HG03378 (cell line): ENCODE results near the gene ERICH2.
"Not testable (repeated sequence)": the region's sequence is repeated elsewhere in the genome, so short reads cannot be mapped to it uniquely, and the experiment has no call there.

Experiments used
- ATAC-seq: cut with Tn5 transposase; IDR thresholded peaks from one replicate; pipeline ENCODE4 v1.9.1; 2021; ENCODE audit warnings: mild to moderate bottlenecking, moderate library complexity; ENCODE audit not compliant: unreplicated experiment

ERICH2 gene, protein sequence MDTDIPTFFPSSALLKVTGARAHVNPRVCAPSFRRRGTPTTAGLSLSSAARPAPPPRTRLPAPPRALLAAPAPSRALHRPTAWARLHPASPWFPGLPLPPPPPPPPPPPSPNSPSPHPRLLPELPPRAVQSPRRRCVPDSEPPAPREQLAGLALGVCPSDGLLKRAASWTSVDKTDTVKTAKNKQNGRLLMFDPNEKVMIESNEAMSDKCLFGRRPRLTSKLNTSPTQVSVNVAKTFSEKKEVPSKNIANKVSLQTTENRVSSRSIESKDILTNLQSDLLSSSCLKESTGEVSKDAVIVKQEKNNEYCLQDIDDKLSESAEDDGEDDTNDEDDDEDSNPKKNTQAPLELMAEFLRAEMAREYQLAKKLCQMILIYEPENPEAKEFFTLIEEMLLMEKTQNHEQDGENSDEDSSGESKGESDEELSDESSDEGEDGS

DNA sequence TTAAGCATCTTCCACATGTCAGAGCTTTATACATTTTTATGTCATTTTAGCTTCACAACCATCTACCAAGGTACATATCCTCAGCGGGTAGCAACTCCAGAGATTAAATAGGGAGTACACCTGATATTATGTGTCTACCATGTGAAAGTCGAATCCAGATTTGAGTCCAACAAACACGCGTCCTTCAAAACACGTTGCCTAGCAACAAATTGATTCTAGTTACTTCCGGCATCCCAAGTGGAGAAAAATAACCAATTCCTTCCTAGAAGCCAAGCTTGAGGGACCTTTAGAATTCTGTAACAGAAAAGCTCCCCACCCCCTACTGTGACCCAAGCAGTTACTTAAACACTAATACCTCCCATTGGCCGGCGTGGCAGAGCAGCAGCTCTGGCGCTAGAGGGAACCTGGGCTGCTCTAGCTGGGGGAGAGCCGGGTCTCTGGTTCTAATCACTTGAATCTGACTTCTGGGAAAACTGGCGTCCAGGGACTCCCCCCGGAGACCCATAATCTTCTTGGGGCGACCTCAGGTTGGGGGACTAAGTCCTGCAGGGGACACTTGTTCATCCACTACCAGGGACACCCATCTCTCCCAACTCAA lies at the start of gene ERICH2:
ERICH2 (plus strand) TSS at position 371 of the 598 bp plus-strand sequence. CDS start 304 bp downstream, outside the sequence.
- peak; percentile 49 for ATAC-seq

DNA sequence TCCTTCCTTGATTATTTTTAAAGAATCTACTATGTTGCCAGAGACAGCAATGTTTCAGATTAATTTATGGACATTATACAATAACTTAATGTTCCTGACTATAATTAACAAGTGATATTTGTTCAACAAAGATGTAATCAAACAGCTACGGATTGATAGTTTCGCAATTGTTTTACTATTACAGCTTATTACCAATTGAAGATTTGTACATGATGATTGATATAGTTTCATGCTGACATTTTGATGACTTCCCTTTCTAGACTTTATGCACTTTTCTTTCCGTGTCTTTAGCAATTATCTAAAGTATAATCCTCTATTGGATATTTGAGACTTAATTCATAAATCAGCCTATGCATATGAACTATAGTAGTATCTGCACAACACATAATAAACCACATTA lies 48.5 kb upstream of the ERICH2 start:
- no peak for ATAC-seq

DNA sequence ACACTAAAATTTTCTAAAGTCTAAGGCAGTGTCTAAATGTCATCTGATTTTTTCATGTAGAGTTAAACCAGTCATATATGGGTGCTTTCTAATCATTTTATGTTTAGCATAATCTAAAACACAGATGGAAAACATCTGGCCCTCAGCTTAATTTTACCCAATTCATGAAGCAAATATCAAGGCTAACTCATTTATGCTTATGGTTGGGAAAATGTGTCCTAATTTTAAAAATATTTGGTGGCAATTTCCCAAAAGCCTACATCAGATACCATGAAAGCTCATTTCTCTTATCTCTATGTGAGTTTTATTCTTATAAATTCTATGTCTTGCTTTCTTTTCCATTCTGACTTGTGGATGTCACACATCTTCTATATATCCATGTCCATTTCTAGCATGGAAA lies 47.9 kb upstream of the ERICH2 start:
- no peak for ATAC-seq

DNA sequence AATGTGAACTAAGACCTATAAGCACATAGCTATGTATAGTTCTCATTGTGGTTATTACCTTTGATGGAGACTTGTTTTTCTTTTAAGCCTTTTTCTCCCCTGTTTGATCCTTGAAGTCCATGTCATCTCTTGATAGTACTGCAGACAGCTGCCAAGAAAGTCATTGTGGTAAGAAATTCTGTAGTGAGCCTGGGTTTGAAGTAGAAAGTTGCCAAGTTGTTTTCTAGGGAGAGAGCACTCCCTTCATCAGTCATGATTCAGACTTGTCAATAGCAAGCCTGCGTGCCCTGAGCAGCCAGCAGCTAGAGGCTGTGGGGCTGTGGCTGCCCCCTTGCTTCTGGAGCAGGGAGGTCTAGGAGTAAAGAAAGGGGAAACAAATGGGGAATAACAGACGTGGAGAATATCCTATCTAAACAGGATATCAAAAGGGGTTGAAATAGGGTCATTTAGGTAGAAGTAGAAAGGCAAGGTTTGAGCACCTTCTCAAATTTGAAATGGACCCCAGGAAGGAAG lies 46.7 kb upstream of the ERICH2 start:
- no peak for ATAC-seq

DNA sequence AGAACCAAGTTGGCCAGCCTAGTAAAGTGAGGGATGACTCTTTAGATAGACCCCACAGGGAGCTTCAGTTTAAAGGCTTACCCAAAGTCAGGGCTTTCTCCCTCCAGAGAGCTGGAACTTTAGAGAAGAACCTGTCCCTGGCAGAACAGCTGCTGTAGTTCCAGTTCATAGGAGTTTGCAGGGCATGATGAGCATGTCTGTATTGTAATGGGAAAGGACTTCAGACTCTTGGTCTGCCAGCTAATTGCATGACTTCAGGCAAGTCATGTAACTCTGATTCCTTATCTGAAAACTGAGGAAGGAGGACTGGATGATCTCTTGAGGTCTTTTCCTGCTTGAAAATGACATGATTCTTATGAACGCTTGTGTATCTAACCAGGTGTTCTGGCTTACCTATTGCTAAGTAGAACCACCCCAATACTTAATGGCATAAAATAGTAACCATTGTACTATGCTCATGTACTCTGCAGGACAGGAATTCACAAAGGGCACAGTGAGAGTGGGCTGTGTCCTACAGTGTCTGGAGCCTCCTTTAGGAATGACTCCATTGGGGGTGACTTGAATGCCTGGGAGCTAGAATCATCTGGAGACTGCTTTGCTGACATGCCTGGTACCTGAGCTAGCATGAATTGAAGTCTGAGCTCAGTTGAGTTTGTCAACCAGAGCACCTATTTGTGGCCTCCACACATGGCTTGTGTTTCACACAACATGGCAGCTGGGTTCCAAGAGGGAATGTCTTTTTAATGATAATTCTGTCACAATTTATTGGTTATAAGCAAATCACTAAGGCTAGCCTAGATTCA lies 36.2 kb upstream of the ERICH2 start:
- ATAC-seq, result no peak

DNA sequence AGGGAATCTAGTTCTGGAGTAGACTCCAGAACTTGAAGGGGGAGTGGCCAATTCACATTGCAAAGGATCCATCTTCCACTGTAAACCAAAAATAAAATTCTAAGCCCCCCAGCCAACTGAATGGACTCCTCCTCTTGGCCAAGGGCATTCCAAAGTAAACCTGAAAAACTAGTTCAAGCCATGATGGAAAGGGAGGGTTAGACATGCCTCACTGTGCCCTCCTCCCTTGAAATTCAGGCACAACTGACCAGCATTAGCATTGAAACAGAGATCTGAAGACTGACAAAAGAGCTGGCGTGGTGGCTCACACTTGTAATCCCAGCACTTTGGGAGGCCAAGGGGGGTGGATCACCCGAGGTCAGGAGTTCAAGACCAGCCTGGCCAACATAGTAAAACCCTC lies 35.6 kb upstream of the ERICH2 start:
- not testable (repeated sequence) for ATAC-seq

DNA sequence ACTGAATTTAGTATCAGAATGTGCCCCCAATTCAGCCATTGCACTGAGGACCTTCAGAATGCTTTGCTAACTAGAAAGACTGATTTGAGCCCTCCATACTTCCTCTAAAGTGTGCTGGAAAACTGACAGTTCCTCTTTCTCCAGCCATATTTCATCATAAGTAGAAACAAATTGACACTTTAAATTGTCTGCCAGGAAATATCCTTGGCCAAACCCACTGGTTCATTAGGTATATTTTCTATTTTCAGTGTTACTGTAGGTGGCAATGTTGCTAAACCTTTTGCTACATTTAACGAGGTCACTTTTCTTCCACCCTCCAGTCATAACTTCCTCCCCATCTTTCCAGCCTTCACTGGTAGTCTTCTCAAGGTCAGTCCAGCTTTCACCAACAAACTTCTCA lies 33.5 kb upstream of the ERICH2 start:
- no peak for ATAC-seq

DNA sequence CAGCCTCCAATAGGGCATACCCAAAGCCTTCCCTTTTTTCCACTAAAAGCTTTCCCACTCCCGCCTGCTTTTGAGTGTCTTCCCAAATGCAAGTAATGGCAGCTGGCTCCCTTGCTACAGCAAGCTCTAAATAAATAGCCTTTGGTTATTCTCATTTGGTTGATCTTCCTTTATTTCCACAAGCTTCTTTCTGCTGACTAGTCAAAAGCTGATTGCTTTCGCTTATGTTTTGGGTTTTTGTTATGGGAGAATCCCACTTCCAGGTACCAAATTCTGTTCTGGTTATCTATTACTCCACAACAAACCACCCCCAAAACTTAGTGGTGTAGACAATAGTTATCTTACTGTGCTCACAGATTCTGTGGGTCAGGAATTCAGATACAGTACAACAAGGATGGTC lies 32.8 kb upstream of the ERICH2 start:
- ATAC-seq, result no peak

DNA sequence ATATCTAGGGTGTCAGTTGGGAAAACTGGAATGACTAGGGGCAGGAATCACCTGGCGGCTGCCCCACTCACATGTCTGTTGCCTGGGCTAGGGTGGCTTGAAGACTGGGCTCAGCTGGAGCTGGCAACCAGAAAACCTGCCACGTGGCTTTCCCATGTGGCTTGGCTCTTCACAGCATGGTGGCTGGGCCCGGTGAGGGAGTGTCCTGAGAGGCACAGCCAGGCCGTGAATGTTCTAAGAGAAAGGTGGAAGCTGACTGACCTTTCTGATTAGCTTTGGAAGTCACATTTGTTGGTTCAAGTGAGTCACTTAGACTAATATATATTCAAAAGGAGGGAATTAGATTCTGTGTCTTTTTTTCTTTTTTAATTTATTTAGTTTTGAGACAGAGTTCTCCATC lies 32.4 kb upstream of the ERICH2 start:
- ATAC-seq, result no peak

DNA sequence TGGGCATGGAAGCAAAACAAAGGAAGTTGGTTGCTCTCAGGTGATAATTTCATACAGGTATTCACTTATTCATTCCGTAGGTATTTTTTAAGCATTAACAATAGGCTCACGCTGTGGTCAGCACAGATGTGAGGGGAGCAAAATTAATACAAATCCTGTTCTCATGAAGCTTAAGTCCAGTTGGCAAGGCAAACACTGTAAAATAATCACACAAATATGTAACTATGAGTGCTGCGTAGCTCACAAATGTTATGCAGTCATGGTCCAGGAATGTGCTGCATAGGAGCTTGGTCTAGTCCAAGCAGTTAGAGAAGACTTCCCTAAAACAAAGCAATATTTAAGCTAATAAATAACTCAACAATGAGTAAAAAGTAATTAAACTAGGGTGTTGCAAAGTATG lies 31.1 kb upstream of the ERICH2 start:
- ATAC-seq, result no peak

DNA sequence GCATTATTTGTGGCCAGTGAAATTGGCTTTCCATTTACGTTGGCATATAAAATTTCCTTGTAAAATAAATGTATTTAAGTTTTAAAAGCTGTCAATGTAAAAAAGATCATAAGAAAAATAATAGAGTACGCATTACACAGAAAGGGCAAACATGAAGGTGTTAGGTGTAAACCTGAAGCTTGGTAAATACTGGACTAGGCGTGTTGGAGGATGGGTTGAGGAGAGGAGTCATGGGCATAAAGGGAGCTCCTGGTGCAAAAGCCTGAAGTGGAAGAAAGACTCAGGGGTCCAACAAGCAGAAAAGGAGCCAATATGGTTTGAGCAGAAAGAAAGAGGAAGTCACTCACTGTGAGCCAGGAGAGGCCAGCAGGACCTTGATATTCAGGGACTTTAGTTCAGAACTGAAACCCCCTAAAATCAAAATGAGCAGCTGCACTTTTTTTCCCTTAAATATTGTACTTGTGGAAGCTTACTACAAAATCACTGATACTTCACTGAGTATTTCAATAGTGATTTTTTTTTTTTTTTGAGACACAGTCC lies 30.6 kb upstream of the ERICH2 start:
- no peak for ATAC-seq

DNA sequence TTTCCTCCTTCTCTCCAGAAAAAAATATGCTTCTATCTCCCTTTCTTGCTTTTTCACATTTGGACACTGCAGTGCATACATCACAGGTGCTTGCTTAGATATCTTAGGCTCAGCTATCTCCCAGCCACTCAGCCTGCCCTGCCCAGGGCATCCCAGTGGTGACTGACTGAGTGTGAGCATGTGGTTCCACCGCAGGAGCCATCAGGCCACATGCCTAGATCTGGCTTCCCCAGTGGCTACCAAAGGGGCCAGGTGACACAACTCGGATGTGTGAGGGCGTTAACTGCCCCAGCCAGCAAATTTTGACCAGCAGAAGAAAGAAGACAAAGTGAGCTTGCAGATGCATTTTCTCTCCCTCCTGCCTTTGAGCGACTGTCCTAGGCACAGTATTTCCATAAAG lies 29.5 kb upstream of the ERICH2 start:
- ATAC-seq, result no peak

DNA sequence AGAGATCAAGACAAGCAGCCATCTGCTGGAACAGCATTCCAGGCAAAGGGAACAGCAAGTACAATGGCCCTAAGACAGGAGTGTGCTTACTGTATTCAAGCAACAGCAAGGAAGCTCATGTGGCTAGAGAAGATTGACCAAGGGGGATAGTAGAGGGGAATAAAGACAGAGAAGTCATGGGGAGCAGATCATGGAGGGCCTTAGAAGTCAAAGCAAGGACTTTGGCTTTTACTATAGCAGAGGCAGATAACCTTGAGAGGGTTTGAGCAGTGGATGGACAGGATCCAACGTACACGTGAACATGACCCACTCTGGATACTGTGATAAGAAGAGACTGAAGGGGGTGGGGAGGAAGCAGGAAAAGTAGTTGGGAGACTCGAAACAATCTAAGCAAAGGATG lies 28.2 kb upstream of the ERICH2 start:
- ATAC-seq, result no peak

DNA sequence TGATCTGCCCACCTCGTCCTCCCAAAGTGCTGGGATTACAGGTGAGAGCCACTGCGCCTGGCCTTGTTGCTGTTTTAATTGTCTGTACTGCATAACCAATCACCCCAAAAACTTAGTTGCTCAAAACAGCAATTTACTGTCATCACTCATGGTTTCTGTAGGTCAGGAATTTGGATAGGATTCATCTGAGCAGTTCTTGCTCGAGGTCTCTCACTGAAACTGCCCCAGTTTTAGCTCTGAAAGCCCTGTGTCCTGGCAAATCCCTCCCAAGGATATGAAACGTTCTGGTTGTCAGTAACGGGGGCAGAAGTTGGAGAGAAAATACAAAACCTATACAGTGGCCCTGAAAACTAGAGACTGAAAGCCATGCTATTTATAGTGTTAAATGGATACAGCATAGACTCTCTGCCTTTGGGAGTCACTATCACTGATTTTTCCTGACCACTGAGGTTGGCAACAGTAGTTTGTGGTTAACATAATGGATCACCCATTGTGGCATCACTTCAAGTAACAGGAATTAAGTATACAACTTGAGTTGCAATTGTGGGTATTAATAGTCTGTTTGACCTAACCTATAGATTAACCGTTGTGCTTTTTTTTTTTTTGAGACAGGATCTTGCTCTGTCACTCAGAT lies 27.2 kb upstream of the ERICH2 start:
- no peak for ATAC-seq

DNA sequence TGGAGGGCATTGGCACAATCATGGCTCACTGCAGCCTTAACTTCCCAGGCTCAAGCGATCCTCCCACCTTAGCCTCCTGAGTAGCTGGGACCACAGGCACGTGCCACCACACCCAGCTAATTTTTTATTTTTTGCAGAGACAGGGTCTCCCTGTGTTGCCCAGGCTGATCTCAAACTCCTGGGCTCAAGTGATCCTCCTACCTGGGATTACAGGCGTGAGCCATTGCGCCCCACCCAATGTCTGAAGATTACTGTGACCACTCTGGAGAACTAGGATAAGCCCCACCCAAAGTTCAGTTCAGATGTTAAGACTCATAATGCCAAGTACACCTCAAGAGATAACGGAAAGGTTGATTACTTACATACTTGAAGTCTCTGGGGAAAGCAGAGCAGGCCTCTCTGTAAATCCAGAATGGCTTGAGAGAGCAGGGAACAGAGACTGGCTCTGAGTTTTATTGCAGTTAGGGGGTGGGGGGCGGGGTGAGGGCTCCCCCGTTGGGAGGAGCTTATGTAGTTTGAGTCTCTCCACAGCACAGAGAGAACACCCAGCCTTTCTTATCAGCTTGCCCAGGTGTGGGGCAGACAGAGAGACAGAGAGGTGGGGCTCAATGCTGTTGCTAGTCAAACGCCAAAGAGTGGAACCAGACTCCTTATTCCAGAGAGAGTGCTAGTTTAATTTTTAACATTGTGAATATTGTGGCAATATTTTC lies 26.5 kb upstream of the ERICH2 start:
- ATAC-seq, result no peak

DNA sequence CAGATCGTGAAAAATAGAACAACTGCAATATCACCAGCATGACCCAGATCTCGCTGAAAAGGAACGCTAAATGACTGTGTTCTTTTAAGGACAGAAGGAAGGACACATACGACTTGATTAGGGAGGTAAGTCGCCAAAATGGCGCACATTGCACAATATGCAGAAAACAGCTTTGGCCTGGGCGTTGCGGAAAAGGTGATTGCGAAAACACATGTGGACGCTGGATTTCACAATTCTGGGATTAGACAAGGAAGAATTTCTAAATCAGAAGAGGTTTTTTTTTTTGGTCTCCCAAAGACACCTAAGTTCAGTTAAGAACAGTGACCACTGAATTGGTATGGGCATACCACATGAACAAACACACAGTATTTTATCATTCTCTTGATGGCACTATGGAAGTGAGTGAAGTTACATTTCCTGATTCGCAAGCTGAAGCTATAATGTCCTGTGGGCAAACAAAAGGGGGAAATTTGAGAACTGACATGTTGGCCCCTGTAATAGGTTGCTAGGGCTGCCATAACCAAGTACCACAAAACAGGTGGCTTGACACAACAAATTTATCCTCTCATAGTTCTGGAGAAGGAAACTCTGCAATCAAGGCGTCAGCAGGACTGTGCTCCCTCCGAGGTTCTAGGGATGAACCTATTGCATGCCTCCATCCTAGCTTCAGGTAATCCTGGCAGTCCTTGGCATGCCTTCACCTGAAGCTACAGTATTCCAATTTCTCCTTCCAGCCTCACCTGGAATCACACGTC lies 25.8 kb upstream of the ERICH2 start:
- ATAC-seq, result no peak

DNA sequence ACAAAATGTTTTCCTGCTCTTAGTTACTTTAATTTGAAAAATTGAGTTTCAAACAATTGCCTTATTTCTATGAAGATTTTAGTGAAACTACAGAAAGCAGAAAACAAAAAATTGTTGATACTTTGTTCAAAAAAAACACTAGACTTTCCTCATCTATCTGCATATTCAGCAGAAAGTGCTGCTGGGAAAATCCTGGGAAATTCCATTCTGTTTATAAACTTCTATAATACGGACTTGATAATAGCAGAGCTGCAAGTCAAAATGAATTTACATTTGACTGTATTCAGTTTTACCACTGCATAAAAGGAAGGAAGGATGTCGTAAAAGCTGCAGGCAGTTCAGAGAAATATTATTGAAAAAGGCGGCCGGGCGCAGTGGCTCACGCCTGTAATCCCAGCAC lies 24.9 kb upstream of the ERICH2 start:
- ATAC-seq, result no peak

DNA sequence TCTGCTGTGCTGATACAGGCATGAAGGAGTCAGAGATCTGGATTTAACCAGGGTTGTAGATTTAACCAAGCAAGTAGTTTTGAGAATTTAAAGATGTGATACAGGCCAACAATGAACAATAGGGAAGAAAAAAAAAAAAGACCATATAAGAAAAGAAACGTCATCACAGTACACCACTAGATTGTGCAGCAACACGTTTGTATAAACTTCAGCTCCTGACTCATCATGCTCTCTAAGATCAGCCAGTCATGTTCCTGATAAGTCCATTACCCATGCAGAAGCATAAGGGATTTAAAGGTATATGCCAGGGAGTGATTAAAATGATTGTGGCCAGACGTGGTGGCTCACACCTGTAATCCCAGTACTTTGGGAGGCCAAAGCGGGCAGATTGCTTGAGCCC lies 22.3 kb upstream of the ERICH2 start:
- no peak for ATAC-seq

DNA sequence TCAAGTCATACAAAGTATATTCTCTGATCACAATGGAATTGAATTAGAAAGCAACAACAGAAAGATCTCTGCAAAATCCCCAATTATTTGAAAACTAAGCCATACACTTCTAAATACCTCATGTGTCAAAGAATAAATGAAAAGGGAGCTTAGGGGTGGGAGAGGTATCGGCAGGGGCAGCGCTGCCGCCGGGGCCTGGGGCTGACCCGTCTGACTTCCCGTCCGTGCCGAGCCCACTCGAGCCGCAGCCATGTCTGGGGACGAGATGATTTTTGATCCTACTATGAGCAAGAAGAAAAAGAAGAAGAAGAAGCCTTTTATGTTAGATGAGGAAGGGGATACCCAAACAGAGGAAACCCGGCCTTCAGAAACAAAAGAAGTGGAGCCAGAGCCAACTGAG lies 18.6 kb upstream of the ERICH2 start:
- ATAC-seq, result not testable (repeated sequence)
